Mesothelial cell of epicardium (in vitro differentiated cells): ENCODE measurements around the gene PTAR1. TPM values are rescaled to one million over a fixed set of nuclear protein-coding genes. Genes with fewer than 3 reads are reported as not detected.

Experiments used
- DNase-seq, 2 experiments: peaks; one replicate each; pipeline ENCODE4 v3.0.0; 2021; ENCODE audit warnings: low spot score in 2 of 2; ENCODE audit not compliant: unreplicated experiment in 2 of 2
- H3K27ac Mint-ChIP-seq: 2 replicates; pipeline ENCODE4 v1.8.0; 2021; ENCODE audit warnings: mixed read lengths
- H3K27me3 Mint-ChIP-seq: 2 replicates; pipeline ENCODE4 v1.8.0; 2021; ENCODE audit warnings: low read depth, mixed read lengths
- H3K36me3 Mint-ChIP-seq: 2 replicates; pipeline ENCODE4 v1.8.0; 2021; ENCODE audit warnings: mixed read lengths
- H3K4me1 Mint-ChIP-seq: 2 replicates; pipeline ENCODE4 v1.8.0; 2021; ENCODE audit warnings: mixed read lengths
- H3K4me3 Mint-ChIP-seq: 2 replicates; pipeline ENCODE4 v1.8.0; 2021; ENCODE audit warnings: mild to moderate bottlenecking, moderate library complexity, mixed read lengths
- H3K9me3 Mint-ChIP-seq: 2 replicates; pipeline ENCODE4 v1.8.0; 2021; ENCODE audit warnings: mixed read lengths
- total RNA-seq: library from RNA; stranded (reverse); gene quantifications from 3 replicates; pipeline ENCODE4 v1.2.1, GENCODE V29; 2021
- TF ChIP-seq, protein P1 (sequence below): fragments of 200-600 bp; sonication (generic); IDR thresholded peaks from one replicate; pipeline ENCODE4 v1.5.0; 2021; ENCODE audit warnings: antibody characterized with exemption; ENCODE audit not compliant: unreplicated experiment

Gene PTAR1
- total RNA-seq, 1 donor from 2014 or later, result 59.7 TPM

DNA sequence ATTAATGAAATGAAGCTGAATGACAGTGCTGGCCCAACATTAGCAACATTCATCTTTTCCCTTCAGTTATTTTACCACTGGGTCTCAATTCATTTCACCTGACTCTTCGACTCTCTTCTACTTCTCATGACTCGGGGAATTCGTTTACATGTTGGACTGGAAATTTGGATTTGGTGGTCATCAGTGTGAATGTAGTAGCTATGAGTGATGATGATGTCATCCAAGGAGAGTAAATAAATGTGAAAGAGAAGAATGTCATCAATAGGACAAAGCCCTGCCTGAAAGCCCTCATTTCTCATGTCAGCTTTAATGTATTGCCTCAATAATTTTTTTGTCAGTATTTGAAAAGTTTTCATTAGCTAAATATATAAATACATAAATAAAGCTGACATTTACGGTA is 38.9 kb upstream of the PTAR1 start:
- Mint-ChIP-seq H3K27me3 (peaks cover 1% of the 10 kb centered on the region), H3K4me3 (no peak overlapping the region), H3K4me1 (no peaks in the 10 kb centered on the region), H3K27ac (no peak overlapping the region), H3K9me3 (no peaks in the 10 kb centered on the region), H3K36me3 (no peaks in the 10 kb centered on the region)
- no peak for DNase-seq
- TF ChIP-seq, protein P1, sequence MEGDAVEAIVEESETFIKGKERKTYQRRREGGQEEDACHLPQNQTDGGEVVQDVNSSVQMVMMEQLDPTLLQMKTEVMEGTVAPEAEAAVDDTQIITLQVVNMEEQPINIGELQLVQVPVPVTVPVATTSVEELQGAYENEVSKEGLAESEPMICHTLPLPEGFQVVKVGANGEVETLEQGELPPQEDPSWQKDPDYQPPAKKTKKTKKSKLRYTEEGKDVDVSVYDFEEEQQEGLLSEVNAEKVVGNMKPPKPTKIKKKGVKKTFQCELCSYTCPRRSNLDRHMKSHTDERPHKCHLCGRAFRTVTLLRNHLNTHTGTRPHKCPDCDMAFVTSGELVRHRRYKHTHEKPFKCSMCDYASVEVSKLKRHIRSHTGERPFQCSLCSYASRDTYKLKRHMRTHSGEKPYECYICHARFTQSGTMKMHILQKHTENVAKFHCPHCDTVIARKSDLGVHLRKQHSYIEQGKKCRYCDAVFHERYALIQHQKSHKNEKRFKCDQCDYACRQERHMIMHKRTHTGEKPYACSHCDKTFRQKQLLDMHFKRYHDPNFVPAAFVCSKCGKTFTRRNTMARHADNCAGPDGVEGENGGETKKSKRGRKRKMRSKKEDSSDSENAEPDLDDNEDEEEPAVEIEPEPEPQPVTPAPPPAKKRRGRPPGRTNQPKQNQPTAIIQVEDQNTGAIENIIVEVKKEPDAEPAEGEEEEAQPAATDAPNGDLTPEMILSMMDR, result no peak

GRCh38 chr9:69797675-69798074 is 37.9 kb upstream of the PTAR1 start:
- Mint-ChIP-seq H3K27ac (no peak overlapping the region), H3K27me3 (peaks cover 5% of the 10 kb centered on the region), H3K4me1 (no peaks in the 10 kb centered on the region), H3K36me3 (no peaks in the 10 kb centered on the region), H3K9me3 (no peaks in the 10 kb centered on the region), H3K4me3 (no peak overlapping the region)
- TF ChIP-seq, protein P1, result no peak
- no peak for DNase-seq

GRCh38 chr9:69794356-69794755 is 34.5 kb upstream of the PTAR1 start:
- no peak overlapping the region for H3K4me3 Mint-ChIP-seq
- no peak overlapping the region for H3K27ac Mint-ChIP-seq
- H3K4me1 Mint-ChIP-seq, result no peaks in the 10 kb centered on the region
- H3K27me3 Mint-ChIP-seq, result peaks cover 16% of the 10 kb centered on the region
- H3K9me3 Mint-ChIP-seq, result no peaks in the 10 kb centered on the region
- TF ChIP-seq, protein P1, result no peak
- H3K36me3 Mint-ChIP-seq, result no peaks in the 10 kb centered on the region
- DNase-seq, result no peak

DNA sequence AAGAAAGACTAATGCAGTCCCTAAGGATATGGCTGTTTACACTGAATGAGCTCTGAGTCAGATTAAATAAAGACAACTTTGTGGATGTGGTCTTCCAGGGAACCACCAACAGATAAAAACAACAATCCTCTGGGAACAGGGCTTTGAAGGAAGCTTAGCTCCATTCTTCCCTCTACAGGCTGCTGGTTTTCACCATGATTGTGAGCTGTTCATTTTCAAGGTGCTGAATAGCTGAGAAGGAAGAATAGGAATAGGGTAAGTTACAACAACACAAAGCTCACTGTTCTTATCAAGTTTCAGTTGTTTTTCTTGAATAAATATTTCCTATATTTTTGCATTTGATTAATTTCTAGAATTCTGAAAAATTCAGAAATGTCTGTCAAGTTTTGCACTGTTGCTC is 25.9 kb upstream of the PTAR1 start:
- Mint-ChIP-seq H3K9me3 (no peaks in the 10 kb centered on the region), H3K4me3 (no peak overlapping the region), H3K27ac (no peak overlapping the region), H3K27me3 (peaks cover 10% of the 10 kb centered on the region), H3K36me3 (no peaks in the 10 kb centered on the region), H3K4me1 (no peaks in the 10 kb centered on the region)
- TF ChIP-seq, protein P1, result no peak
- no peak for DNase-seq

DNA sequence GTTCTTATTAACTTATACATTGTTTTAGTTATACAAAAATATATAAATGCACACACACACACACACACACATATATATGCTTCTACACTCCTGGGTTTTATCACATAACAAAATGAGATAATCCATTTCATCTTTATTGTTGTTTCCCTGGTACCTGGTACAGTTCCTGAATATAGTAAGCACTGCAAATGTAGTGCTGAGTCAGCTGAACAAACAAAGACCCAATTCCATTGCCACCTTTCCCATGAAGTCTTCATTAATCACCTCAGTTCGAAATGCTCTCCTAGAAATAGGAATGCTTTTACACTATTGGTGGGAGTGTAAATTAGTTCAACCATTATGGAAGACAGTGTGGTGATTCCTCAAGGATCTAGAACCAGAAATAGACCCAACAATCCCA is 13.4 kb upstream of the PTAR1 start:
- H3K4me3 Mint-ChIP-seq, result no peak overlapping the region
- DNase-seq, result no peak
- peaks cover 7% of the 10 kb centered on the region for H3K27me3 Mint-ChIP-seq
- no peaks in the 10 kb centered on the region for H3K4me1 Mint-ChIP-seq
- peaks cover 18% of the 10 kb centered on the region for H3K9me3 Mint-ChIP-seq
- no peaks in the 10 kb centered on the region for H3K36me3 Mint-ChIP-seq
- H3K27ac Mint-ChIP-seq, result no peak overlapping the region
- TF ChIP-seq, protein P1, result no peak

DNA sequence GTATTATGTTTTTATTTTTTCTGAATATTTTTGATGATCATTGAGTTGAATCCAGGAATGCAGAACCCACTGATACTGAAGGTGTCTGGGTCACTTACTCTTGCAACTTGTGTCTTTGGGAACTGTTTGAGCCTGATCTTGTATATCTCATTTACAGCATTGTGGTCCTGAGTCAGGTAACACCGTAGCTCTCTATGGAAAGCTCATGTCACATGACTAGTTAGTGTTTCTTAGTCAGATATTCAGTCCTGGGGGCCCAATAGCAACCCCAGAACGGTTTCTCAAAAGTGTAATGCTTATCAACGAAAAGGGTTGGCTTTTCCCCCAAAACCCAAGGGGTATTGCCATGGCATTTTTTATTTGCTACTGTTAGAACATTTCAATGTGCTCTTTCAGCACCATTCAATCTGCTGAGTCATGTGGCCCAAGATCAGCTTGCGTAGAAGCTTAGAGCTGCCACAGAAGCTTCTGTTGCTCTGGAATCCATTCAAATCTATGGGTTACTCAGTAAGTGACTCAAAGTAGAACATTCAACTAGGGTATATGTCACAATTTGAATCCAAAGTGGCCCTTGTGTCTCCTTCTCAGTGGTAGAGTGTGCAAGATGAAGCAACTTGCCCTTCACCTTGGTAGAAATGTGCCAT is 12.1 kb upstream of the PTAR1 start:
- Mint-ChIP-seq H3K27ac (no peak overlapping the region), H3K27me3 (no peaks in the 10 kb centered on the region), H3K4me1 (no peaks in the 10 kb centered on the region), H3K36me3 (no peaks in the 10 kb centered on the region), H3K4me3 (no peak overlapping the region), H3K9me3 (peaks cover 6% of the 10 kb centered on the region)
- no peak for DNase-seq
- TF ChIP-seq, protein P1, result no peak
